K562 (cell line): ENCODE results near the gene SNAPC3. TPM values are rescaled to one million over a fixed set of nuclear protein-coding genes. Genes with fewer than 3 reads are reported as not detected.

Source experiments
- ARHGAP35 ChIP-seq: fragments of 450-650 bp; IDR thresholded peaks from 2 replicates; pipeline ENCODE4 v1.6.1; 2018; ENCODE audit not compliant: partially characterized antibody
- BMI1 ChIP-seq: fragments of 150-350 bp; IDR thresholded peaks from 2 replicates; pipeline ENCODE4 v1.6.1; 2014; ENCODE audit warnings: low read length
- GATA2 ChIP-seq: sonication (generic); formaldehyde crosslinking; IDR thresholded peaks from 2 replicates; pipeline ENCODE4 v1.4.0; 2020; ENCODE audit warnings: mild to moderate bottlenecking, missing genetic modification reagents
- JUN ChIP-seq, 2 experiments: sonication (generic) in 1 of 2; formaldehyde crosslinking in 1 of 2; IDR thresholded peaks; 2 replicates each; pipeline versions ENCODE4 v1.6.1 to v1.8.0; 2012 to 2022; ENCODE audit warnings: borderline replicate concordance in 2 of 2, mild to moderate bottlenecking in 2 of 2, improper control_type of control experiment in 1 of 2, low read depth in 1 of 2, low read length in 1 of 2, missing genetic modification reagents in 1 of 2
- L3MBTL2 ChIP-seq: fragments of 450-650 bp; IDR thresholded peaks from 2 replicates; pipeline ENCODE4 v1.6.1; 2016; ENCODE audit warnings: mild to moderate bottlenecking, moderate library complexity
- MTA2 ChIP-seq: fragments of 450-650 bp; IDR thresholded peaks from 2 replicates; pipeline ENCODE4 v1.6.1; 2016; ENCODE audit warnings: low read depth
- NR2F6 ChIP-seq: fragments of 450-650 bp; formaldehyde crosslinking; IDR thresholded peaks from 2 replicates; pipeline ENCODE4 v1.4.0; 2020; ENCODE audit warnings: mild to moderate bottlenecking
- ZHX1 ChIP-seq: fragments of 150-350 bp; conservative IDR thresholded peaks from 2 replicates; pipeline ENCODE4 v1.6.1; 2014; ENCODE audit warnings: low read length
- polyA plus RNA-seq, 8 experiments: library from polyadenylated mRNA; depleted of rRNA in 4 of 8; stranded (reverse) in 5 of 8; unstranded in 3 of 8; fragments of >200 nt; fragmentation: Nextera tagmentation in 2 of 8; fragmentation: Illumina TruSeq in 1 of 8; extraction: Ambion mirVana in 2 of 8; extraction: Trizol in 1 of 8; gene quantifications; 2 replicates each; pipeline versions ENCODE4 v1.2.1 to v1.2.3, GENCODE V29; 2011 to 2014; ENCODE audit warnings: inconsistent platforms in 1 of 8, missing spikeins in 1 of 8
- total RNA-seq, 7 experiments: library from RNA; depleted of rRNA in 6 of 7; stranded (reverse); fragments of >200 nt in 6 of 7; fragmentation: Illumina TruSeq in 2 of 7; extraction: Trizol in 2 of 7; gene quantifications; 2 replicates each; pipeline versions ENCODE4 v1.2.1 to v1.2.3, GENCODE V29; 2011 to 2021; ENCODE audit warnings: low replicate concordance in 1 of 7
- TF ChIP-seq, protein P1 (sequence below): fragments of 250-450 bp; sonication (Bioruptor Pico); IDR thresholded peaks from 2 replicates; pipeline ENCODE4 v1.5.1; 2021; ENCODE audit warnings: mild to moderate bottlenecking
- TF ChIP-seq, protein P2 (sequence below): fragments of 450-650 bp; IDR thresholded peaks from 2 replicates; pipeline ENCODE4 v1.6.1; 2017; ENCODE audit warnings: antibody characterized with exemption
- TF ChIP-seq, protein P3 (sequence below), 2 experiments: fragments of 450-650 bp; IDR thresholded peaks; 2 replicates each; pipeline ENCODE4 v1.6.1; 2016; ENCODE audit warnings: mild to moderate bottlenecking in 2 of 2, borderline replicate concordance in 1 of 2, low read depth in 1 of 2, moderate library complexity in 1 of 2

The SNAPC3 gene
- total and polyA plus RNA-seq, 9 of the 15 experiments (the other 6 are each of a cell fraction or from before 2014, with no cell fraction given): 2.3 to 38.9 (median 19.8) TPM

- TF ChIP-seq, protein P1, sequence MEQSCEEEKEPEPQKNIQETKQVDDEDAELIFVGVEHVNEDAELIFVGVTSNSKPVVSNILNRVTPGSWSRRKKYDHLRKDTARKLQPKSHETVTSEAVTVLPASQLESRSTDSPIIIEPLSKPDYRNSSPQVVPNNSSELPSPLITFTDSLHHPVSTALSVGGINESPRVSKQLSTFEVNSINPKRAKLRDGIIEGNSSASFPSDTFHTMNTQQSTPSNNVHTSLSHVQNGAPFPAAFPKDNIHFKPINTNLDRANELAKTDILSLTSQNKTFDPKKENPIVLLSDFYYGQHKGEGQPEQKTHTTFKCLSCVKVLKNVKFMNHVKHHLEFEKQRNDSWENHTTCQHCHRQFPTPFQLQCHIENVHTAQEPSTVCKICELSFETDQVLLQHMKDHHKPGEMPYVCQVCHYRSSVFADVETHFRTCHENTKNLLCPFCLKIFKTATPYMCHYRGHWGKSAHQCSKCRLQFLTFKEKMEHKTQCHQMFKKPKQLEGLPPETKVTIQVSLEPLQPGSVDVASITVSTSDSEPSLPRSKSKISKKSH: no peak
- TF ChIP-seq BMI1 (no peak), MTA2 (no peak), L3MBTL2 (peak; percentile 80), ZHX1 (no peak), GATA2 (CRISPR knock-in tag) (no peak), ARHGAP35 (no peak), JUN (IDR thresholded peaks at IDR 0.05; ENCODE audit: borderline replicate concordance, low read depth, low read length) (no peak), JUN (CRISPR knock-in tag; IDR thresholded peaks at IDR 0.05; ENCODE audit: borderline replicate concordance) (no peak), NR2F6 (CRISPR knock-in tag) (no peak)
- TF ChIP-seq, protein P2, sequence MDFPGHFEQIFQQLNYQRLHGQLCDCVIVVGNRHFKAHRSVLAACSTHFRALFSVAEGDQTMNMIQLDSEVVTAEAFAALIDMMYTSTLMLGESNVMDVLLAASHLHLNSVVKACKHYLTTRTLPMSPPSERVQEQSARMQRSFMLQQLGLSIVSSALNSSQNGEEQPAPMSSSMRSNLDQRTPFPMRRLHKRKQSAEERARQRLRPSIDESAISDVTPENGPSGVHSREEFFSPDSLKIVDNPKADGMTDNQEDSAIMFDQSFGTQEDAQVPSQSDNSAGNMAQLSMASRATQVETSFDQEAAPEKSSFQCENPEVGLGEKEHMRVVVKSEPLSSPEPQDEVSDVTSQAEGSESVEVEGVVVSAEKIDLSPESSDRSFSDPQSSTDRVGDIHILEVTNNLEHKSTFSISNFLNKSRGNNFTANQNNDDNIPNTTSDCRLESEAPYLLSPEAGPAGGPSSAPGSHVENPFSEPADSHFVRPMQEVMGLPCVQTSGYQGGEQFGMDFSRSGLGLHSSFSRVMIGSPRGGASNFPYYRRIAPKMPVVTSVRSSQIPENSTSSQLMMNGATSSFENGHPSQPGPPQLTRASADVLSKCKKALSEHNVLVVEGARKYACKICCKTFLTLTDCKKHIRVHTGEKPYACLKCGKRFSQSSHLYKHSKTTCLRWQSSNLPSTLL: no peak
- TF ChIP-seq, protein P3, sequence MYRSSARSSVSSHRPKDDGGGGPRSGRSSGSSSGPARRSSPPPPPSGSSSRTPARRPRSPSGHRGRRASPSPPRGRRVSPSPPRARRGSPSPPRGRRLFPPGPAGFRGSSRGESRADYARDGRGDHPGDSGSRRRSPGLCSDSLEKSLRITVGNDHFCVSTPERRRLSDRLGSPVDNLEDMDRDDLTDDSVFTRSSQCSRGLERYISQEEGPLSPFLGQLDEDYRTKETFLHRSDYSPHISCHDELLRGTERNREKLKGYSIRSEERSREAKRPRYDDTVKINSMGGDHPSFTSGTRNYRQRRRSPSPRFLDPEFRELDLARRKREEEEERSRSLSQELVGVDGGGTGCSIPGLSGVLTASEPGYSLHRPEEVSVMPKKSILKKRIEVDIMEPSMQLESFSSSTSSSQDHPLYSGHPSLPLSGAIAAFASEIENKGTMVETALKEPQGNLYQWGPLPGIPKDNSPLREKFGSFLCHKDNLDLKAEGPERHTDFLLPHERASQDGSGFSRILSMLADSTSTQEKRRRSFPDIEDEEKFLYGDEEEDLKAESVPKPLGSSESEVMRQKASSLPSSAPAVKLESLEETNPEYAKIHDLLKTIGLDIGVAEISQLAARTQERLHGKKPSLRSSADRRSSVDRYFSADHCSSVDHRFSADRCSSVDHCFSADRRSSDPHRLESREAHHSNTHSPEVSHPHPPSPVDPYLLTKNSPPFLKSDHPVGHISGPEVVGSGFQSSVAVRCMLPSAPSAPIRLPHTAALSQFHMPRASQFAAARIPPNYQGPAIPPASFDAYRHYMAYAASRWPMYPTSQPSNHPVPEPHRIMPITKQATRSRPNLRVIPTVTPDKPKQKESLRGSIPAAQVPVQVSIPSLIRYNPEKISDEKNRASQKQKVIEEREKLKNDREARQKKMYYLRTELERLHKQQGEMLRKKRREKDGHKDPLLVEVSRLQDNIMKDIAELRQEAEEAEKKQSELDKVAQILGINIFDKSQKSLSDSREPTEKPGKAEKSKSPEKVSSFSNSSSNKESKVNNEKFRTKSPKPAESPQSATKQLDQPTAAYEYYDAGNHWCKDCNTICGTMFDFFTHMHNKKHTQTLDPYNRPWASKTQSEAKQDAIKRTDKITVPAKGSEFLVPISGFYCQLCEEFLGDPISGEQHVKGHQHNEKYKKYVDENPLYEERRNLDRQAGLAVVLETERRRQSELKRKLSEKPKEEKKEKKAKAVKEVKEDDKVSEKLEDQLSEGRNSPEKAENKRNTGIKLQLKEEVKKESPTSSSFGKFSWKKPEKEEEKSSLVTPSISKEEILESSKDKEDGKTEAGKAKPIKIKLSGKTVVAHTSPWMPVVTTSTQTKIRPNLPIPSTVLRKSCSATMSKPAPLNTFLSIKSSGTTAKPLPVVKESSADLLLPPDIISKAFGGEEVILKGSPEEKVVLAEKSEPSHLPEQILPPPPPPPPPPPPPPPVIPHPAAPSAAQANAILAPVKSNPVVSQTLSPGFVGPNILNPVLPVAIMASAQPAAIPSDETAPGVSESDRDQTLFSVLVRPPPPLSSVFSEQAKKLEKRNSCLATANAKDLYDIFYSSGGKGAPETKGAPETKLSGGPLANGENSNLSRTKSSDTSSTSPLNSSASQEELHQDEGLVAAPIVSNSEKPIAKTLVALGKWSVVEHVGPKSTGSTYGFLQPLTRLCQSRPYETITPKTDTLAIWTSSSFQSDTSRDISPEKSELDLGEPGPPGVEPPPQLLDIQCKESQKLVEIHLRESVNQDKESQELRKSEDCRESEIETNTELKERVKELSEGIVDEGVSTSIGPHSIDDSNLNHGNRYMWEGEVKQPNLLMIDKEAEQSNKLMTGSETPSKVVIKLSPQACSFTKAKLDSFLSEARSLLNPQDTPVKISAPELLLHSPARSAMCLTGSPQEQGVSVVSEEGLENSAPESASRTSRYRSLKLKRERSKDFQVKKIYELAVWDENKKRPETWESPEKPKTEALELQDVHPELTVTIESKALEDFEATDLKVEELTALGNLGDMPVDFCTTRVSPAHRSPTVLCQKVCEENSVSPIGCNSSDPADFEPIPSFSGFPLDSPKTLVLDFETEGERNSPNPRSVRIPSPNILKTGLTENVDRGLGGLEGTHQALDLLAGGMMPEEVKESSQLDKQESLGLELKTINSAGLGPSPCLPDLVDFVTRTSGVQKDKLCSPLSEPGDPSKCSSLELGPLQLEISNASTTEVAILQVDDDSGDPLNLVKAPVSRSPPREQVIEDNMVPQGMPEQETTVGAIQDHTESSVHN (IDR thresholded peaks at IDR 0.05; ENCODE audit: borderline replicate concordance in 1 of 2, low read depth in 1 of 2): no peak
Observed at GRCh38 chr9:15510789-15511575, 88.3 kb downstream of the SNAPC3 start, which contains the start of gene PSIP1 (continued).
